Tibial artery (tissue), 4 donors: ENCODE measurements around the gene ARL10.

Experiments
- DNase-seq, 2 donors: peaks; one replicate each; pipeline ENCODE4 v3.0.0-alpha.2; 2019
- H3K27ac ChIP-seq, 2 donors: fragments of 200-600 bp; sonication (generic) in 1 of 2; 1 replicate in 1 of 2; 2 replicates in 1 of 2; pipeline ENCODE4 v1.5.1; 2018 to 2019; ENCODE audit warnings: mild to moderate bottlenecking in 1 of 2
- H3K27me3 ChIP-seq, 2 donors: fragments of 200-600 bp; sonication (generic) in 1 of 2; one replicate each; pipeline versions ENCODE4 v1.5.1 to v1.6.0; 2016 to 2019
- H3K36me3 ChIP-seq, 3 donors: fragments of 200-600 bp; sonication (generic) in 2 of 3; one replicate each; pipeline ENCODE4 v1.5.1; 2016 to 2019; ENCODE audit warnings: mild to moderate bottlenecking in 2 of 3
- H3K4me1 ChIP-seq, 4 donors: fragments of 200-600 bp; sonication (generic) in 2 of 4; 1 replicate in 3 of 4; 2 replicates in 1 of 4; pipeline ENCODE4 v1.5.1; 2016 to 2019
- H3K4me3 ChIP-seq, 2 donors: fragments of 200-600 bp; sonication (generic) in 1 of 2; 1 replicate in 1 of 2; 2 replicates in 1 of 2; pipeline ENCODE4 v1.5.1; 2018 to 2019; ENCODE audit warnings: mild to moderate bottlenecking in 2 of 2
- H3K9me3 ChIP-seq, 3 donors: fragments of 200-600 bp; sonication (generic) in 1 of 3; one replicate each; pipeline ENCODE4 v1.5.1; 2016 to 2019
- intact Hi-C: fragments of 100-400 bp; cut with DNase I; formaldehyde crosslinking; loops from one replicate; pipeline ENCODE4 v1.15.0; 2023; ENCODE audit warnings: low total_unique reads
- TF ChIP-seq, protein P1 (sequence below), 2 experiments: fragments of 200-600 bp in 1 of 2; fragments of 450-650 bp in 1 of 2; IDR thresholded peaks; one replicate each; pipeline ENCODE4 v1.5.1; 2017 to 2019; ENCODE audit warnings: antibody characterized with exemption in 2 of 2, mild to moderate bottlenecking in 1 of 2, moderate library complexity in 1 of 2

ARL10 gene

DNA sequence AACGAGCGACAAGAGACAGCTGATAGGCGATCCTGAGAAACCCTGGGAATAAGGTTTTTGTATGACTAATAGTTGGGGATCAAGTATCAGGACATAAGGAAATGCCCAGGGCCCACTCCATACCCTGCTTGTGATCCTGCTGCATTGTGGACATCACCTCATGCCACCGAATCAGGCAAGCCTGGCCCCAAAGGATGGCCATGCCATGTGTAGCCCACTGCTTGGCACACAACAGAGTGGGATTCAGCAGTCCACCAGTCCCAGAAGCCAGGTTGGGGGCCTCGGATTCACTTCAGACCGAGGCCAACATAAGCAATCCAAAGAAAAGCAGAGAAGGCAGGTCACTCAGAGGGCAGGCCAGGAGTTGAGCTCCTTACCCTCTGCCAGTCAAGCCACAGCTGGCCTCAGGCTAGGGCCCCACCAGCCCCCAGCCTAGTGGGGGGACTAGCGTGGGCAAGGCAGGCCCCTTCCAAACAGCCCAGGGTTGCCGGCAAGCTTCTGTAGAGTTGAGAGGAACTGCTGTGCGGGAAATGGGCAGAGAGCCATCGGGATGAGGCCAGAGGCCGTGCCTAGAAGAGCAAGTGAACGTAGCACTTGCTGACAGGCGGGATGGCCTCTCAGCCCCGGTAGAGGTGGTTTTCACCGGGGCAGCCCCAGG, 18.1 kb downstream of the ARL10 start:
- Histone ChIP-seq H3K27ac (peak overlapping the region in 1 of 2 donors; percentile 89), H3K27me3 (no peaks in the 10 kb centered on the region), H3K4me3 (no peak overlapping the region), H3K36me3 (peaks cover 0 to 35% (median 30%) of the 10 kb centered on the region in 3 donors), H3K4me1 (peaks cover 0 to 39% (median 31%) of the 10 kb centered on the region in 4 donors), H3K9me3 (no peaks in the 10 kb centered on the region)
- DNase-seq = no peak
- intact Hi-C loops = no loop called here
- TF ChIP-seq, protein P1, sequence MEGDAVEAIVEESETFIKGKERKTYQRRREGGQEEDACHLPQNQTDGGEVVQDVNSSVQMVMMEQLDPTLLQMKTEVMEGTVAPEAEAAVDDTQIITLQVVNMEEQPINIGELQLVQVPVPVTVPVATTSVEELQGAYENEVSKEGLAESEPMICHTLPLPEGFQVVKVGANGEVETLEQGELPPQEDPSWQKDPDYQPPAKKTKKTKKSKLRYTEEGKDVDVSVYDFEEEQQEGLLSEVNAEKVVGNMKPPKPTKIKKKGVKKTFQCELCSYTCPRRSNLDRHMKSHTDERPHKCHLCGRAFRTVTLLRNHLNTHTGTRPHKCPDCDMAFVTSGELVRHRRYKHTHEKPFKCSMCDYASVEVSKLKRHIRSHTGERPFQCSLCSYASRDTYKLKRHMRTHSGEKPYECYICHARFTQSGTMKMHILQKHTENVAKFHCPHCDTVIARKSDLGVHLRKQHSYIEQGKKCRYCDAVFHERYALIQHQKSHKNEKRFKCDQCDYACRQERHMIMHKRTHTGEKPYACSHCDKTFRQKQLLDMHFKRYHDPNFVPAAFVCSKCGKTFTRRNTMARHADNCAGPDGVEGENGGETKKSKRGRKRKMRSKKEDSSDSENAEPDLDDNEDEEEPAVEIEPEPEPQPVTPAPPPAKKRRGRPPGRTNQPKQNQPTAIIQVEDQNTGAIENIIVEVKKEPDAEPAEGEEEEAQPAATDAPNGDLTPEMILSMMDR (IDR thresholded peaks at IDR 0.05) = no peak

DNA sequence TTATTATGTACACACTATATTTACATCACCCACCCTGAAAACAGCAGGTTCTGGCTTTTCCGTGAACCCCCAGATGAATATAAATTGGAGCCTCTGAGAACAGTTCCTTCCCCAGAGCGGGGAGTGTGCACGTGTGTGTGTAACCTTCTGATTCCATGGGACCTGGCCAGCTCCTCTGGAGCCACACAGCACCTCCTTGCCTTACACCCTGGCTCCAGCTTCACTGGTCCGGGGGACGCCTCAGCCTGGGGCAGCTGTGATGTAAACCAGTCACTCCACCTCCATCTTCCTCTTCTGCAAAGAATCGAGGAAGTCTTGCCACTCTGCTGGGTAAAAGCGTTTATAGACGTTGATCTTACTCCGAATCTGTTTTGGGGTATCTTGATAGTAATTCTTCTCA, 18.7 kb downstream of the ARL10 start:
- H3K9me3 ChIP-seq = no peaks in the 10 kb centered on the region
- DNase-seq = no peak
- peaks cover 0 to 35% (median 30%) of the 10 kb centered on the region in 3 donors for H3K36me3 ChIP-seq
- TF ChIP-seq, protein P1 (IDR thresholded peaks at IDR 0.05) = no peak
- H3K4me1 ChIP-seq = peaks cover 0 to 39% (median 31%) of the 10 kb centered on the region in 4 donors
- H3K4me3 ChIP-seq = no peak overlapping the region
- intact Hi-C loops = no loop called here
- H3K27ac ChIP-seq = no peak overlapping the region
- no peaks in the 10 kb centered on the region for H3K27me3 ChIP-seq

DNA sequence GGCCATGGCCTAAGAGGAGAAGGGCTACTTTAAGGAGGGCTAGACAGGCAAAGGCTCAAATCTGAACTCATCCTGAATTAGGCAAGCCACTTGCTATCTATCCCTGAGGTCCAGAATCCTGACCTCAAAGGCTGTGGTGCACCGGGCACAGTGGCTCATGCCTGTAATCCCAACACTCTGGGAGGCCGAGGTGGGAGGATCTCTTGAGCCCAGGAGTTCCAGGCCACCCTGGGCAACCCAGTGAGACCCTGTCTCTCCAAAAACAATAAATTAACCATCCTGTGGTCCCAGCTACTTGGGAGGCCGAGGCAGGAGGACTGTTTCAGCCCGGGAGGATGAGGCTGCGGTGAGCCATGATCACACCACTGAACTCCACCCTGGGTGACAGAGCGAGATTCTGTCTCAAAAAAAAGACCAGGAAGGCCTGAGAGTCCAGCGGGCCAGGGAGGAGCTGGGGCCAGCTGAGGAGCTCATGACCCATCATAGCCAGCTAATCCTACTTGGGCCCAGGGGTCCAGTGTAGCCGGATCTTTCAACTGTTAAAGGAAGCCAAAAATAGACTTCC, 19.2 kb downstream of the ARL10 start:
- H3K36me3 ChIP-seq = peaks cover 0 to 35% (median 30%) of the 10 kb centered on the region in 3 donors
- DNase-seq = no peak
- intact Hi-C loops = no loop called here
- H3K4me3 ChIP-seq = no peak overlapping the region
- no peaks in the 10 kb centered on the region for H3K27me3 ChIP-seq
- H3K9me3 ChIP-seq = no peaks in the 10 kb centered on the region
- no peak overlapping the region for H3K27ac ChIP-seq
- TF ChIP-seq, protein P1 (IDR thresholded peaks at IDR 0.05) = no peak
- H3K4me1 ChIP-seq = peaks cover 0 to 39% (median 32%) of the 10 kb centered on the region in 4 donors

DNA sequence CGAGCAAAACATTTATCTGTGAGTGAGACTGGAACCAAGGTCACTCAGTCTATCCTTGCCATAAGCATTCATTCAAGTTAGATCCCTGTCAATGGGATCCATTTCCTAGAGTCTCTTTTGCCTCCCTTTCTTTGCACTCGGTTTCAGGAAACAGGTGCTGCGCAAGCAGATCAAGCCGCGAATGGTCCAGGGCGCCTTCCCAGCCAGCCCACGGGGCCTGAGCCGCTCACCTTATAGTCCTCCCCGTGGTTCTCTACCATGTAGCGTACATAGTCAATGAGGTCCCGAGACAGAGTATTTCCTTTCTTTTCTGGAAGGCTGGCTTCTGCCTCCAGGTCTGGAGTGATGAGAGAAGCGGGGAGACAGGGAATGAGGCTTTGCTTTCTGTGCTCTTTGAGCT, 19.7 kb downstream of the ARL10 start:
- DNase-seq = no peak
- Histone ChIP-seq H3K36me3 (peaks cover 0 to 35% (median 30%) of the 10 kb centered on the region in 3 donors), H3K4me3 (no peak overlapping the region), H3K27ac (no peak overlapping the region), H3K4me1 (peaks cover 0 to 44% (median 36%) of the 10 kb centered on the region in 4 donors), H3K27me3 (no peaks in the 10 kb centered on the region), H3K9me3 (no peaks in the 10 kb centered on the region)
- TF ChIP-seq, protein P1 (IDR thresholded peaks at IDR 0.05) = no peak
- intact Hi-C loops = no loop called here

GRCh38 chr5:176386491-176386890, 21.2 kb downstream of the ARL10 start:
- intact Hi-C loops = no loop called here
- no peak for DNase-seq
- Histone ChIP-seq H3K4me3 (no peak overlapping the region), H3K9me3 (no peaks in the 10 kb centered on the region), H3K27me3 (no peaks in the 10 kb centered on the region), H3K36me3 (peaks cover 0 to 43% (median 37%) of the 10 kb centered on the region in 3 donors), H3K4me1 (peaks cover 0 to 34% (median 28%) of the 10 kb centered on the region in 4 donors), H3K27ac (no peak overlapping the region)
- TF ChIP-seq, protein P1 (IDR thresholded peaks at IDR 0.05) = no peak
